GM21576 (cell line): Measurements from ENCODE around the gene USP54.
"Not testable (repeated sequence)": the region's sequence is repeated elsewhere in the genome, so short reads cannot be mapped to it uniquely, and the experiment has no call there.

Source experiments
- ATAC-seq: cut with Tn5 transposase; IDR thresholded peaks from one replicate; pipeline ENCODE4 v1.9.1; 2021; ENCODE audit warnings: mild to moderate bottlenecking, moderate library complexity; ENCODE audit not compliant: unreplicated experiment

USP54 gene

GRCh38 chr10:73591935-73592699 lies 975 bp upstream of the USP54 start:
- ATAC-seq, result no peak

- no peak for ATAC-seq
Measured at GRCh38 chr10:73589563-73590126, 1.5 kb downstream of the USP54 start.

GRCh38 chr10:73588656-73589055 lies 2.5 kb downstream of the USP54 start:
- ATAC-seq, result no peak

GRCh38 chr10:73586583-73586984 lies 4.6 kb downstream of the USP54 start:
- no peak for ATAC-seq

GRCh38 chr10:73585327-73585726 lies 5.8 kb downstream of the USP54 start:
- no peak for ATAC-seq

- ATAC-seq, result no peak
Measured at GRCh38 chr10:73584737-73585136, 6.4 kb downstream of the USP54 start.

GRCh38 chr10:73581918-73582317 lies 9.2 kb downstream of the USP54 start:
- no peak for ATAC-seq

GRCh38 chr10:73578927-73579326 lies 12.2 kb downstream of the USP54 start:
- ATAC-seq, result not testable (repeated sequence)

- ATAC-seq, result no peak
Measured at GRCh38 chr10:73577788-73578187, 13.4 kb downstream of the USP54 start.

GRCh38 chr10:73576890-73577591 lies 14.1 kb downstream of the USP54 start:
- no peak for ATAC-seq

GRCh38 chr10:73576178-73576889 lies 14.8 kb downstream of the USP54 start:
- ATAC-seq, result no peak

- ATAC-seq, result not testable (repeated sequence)
Measured at GRCh38 chr10:73567025-73567424, 24.1 kb downstream of the USP54 start.

GRCh38 chr10:73561192-73561591 lies 29.9 kb downstream of the USP54 start:
- ATAC-seq, result no peak

GRCh38 chr10:73559590-73559989 lies 31.6 kb downstream of the USP54 start:
- ATAC-seq, result no peak

GRCh38 chr10:73556855-73557254 lies 34.3 kb downstream of the USP54 start:
- no peak for ATAC-seq

- no peak for ATAC-seq
Measured at GRCh38 chr10:73554721-73555120, 36.4 kb downstream of the USP54 start.

- no peak for ATAC-seq
Measured at GRCh38 chr10:73553761-73554160, 37.4 kb downstream of the USP54 start.

GRCh38 chr10:73552819-73553715 lies 38.1 kb downstream of the USP54 start:
- no peak for ATAC-seq

- ATAC-seq, result no peak
Measured at GRCh38 chr10:73551515-73551914, 39.6 kb downstream of the USP54 start.

GRCh38 chr10:73545357-73545756 lies 45.8 kb downstream of the USP54 start:
- no peak for ATAC-seq
